ENCODE data around the gene FRMD4A.

- TF ChIP-seq POLR2A (IDR thresholded peaks at IDR 0.05) (no peak), CTCF (IDR thresholded peaks at IDR 0.05) (no peak)
These were observed 613.2 kb downstream of the FRMD4A start for GRCh38 chr10:13717571-13717935.

Data from heart left ventricle (tissue), 13 donors.